ENCODE measurements around the gene PHC3.

The PHC3 gene

GRCh38 chr3:170043506-170043905 lies 138.0 kb downstream of the PHC3 start:
- TF ChIP-seq CTCF (IDR thresholded peaks at IDR 0.05), result no peak
- H3K4me3 Mint-ChIP-seq, result no peak overlapping the region
- peaks cover 16% of the 10 kb centered on the region for H3K4me1 Mint-ChIP-seq
- DNase-seq, result no peak
- H3K27ac Mint-ChIP-seq, result no peak overlapping the region
- peaks cover 5% of the 10 kb centered on the region for H3K9me3 Mint-ChIP-seq
- H3K27me3 Mint-ChIP-seq (ENCODE audit: low read depth, poor library complexity), result peaks cover 57% of the 10 kb centered on the region
- no peaks in the 10 kb centered on the region for H3K36me3 Mint-ChIP-seq (ENCODE audit: low read depth)

GRCh38 chr3:170040418-170040817 lies 141.1 kb downstream of the PHC3 start:
- no peak for DNase-seq
- peaks cover 5% of the 10 kb centered on the region for H3K9me3 Mint-ChIP-seq
- peaks cover 16% of the 10 kb centered on the region for H3K4me1 Mint-ChIP-seq
- H3K4me3 Mint-ChIP-seq, result peak overlapping the region; percentile 65
- TF ChIP-seq CTCF (IDR thresholded peaks at IDR 0.05), result no peak
- peaks cover 76% of the 10 kb centered on the region for H3K27me3 Mint-ChIP-seq (ENCODE audit: low read depth, poor library complexity)
- H3K36me3 Mint-ChIP-seq (ENCODE audit: low read depth), result no peaks in the 10 kb centered on the region
- H3K27ac Mint-ChIP-seq, result no peak overlapping the region

- H3K27me3 Mint-ChIP-seq (ENCODE audit: low read depth, poor library complexity), result peaks cover 69% of the 10 kb centered on the region
- no peak overlapping the region for H3K27ac Mint-ChIP-seq
- peaks cover 5% of the 10 kb centered on the region for H3K9me3 Mint-ChIP-seq
- H3K4me3 Mint-ChIP-seq, result peak overlapping the region; percentile 80
- peaks cover 16% of the 10 kb centered on the region for H3K4me1 Mint-ChIP-seq
- no peaks in the 10 kb centered on the region for H3K36me3 Mint-ChIP-seq (ENCODE audit: low read depth)
- DNase-seq, result peak; percentile 42
- TF ChIP-seq CTCF (IDR thresholded peaks at IDR 0.05), result no peak
Observed at GRCh38 chr3:170038434-170039110, 143.0 kb downstream of the PHC3 start.
